GM23338 (cell line): ENCODE measurements around the gene PPP1CC. TPM values are rescaled to one million over a fixed set of nuclear protein-coding genes. Genes with fewer than 3 reads are reported as not detected.

Experiments used
- ATAC-seq: fragments of 200-7000 bp; cut with Tn5 transposase; 3 replicates; pipeline ENCODE4 v1.9.1; 2020
- DNase-seq: peaks from one replicate; pipeline ENCODE4 v3.0.0-alpha.2; 2015; ENCODE audit warnings: low spot score
- H2AFZ ChIP-seq: fragments of 200-600 bp; sonication (generic); 2 replicates; pipeline ENCODE4 v1.8.0; 2016; ENCODE audit warnings: antibody characterized with exemption, mild to moderate bottlenecking, moderate library complexity
- H3F3A ChIP-seq: fragments of 200-600 bp; sonication (generic); replicated peaks from 2 replicates; pipeline ENCODE4 v1.8.0; 2017; ENCODE audit warnings: antibody characterized with exemption, mixed run types, low read depth
- H3K27ac ChIP-seq: fragments of 200-600 bp; sonication (generic); 2 replicates; pipeline ENCODE4 v1.6.1; 2016; ENCODE audit warnings: low read depth
- H3K27me3 ChIP-seq: fragments of 200-600 bp; sonication (generic); 2 replicates; pipeline ENCODE4 v1.8.0; 2016; ENCODE audit warnings: mild to moderate bottlenecking, mixed run types, moderate library complexity; ENCODE audit not compliant: insufficient read depth
- H3K36me3 ChIP-seq: fragments of 200-600 bp; sonication (generic); 2 replicates; pipeline ENCODE4 v1.8.0; 2016; ENCODE audit warnings: mild to moderate bottlenecking; ENCODE audit not compliant: insufficient read depth
- H3K4me1 ChIP-seq: fragments of 200-600 bp; sonication (generic); 2 replicates; pipeline ENCODE4 v1.8.0; 2016; ENCODE audit warnings: mild to moderate bottlenecking, moderate library complexity; ENCODE audit not compliant: insufficient read depth
- H3K4me2 ChIP-seq: fragments of 200-600 bp; sonication (generic); 2 replicates; pipeline ENCODE4 v1.7.1; 2017; ENCODE audit warnings: mixed run types
- H3K4me3 ChIP-seq: fragments of 200-600 bp; sonication (generic); 2 replicates; pipeline ENCODE4 v1.6.1; 2016; ENCODE audit warnings: mixed run types
- H3K79me2 ChIP-seq: fragments of 200-600 bp; sonication (generic); replicated peaks from 2 replicates; pipeline ENCODE4 v1.8.0; 2017; ENCODE audit warnings: mild to moderate bottlenecking; ENCODE audit not compliant: insufficient read depth
- H3K9me2 ChIP-seq: fragments of 200-600 bp; sonication (generic); 2 replicates; pipeline ENCODE4 v1.8.0; 2017; ENCODE audit not compliant: insufficient read depth
- H4K20me1 ChIP-seq: fragments of 200-600 bp; sonication (generic); replicated peaks from 2 replicates; pipeline ENCODE4 v1.8.0; 2017; ENCODE audit warnings: mild to moderate bottlenecking; ENCODE audit not compliant: insufficient read depth
- H3K27ac Mint-ChIP-seq: 2 replicates; pipeline ENCODE4 v1.8.0; 2020; ENCODE audit warnings: inconsistent platforms, mild to moderate bottlenecking, moderate library complexity, mixed read lengths
- H3K27me3 Mint-ChIP-seq: 3 replicates; pipeline ENCODE4 v1.8.0; 2022; ENCODE audit warnings: low read depth, mild to moderate bottlenecking, moderate library complexity, mixed read lengths, inconsistent platforms; ENCODE audit not compliant: insufficient read depth, poor library complexity
- H3K36me3 Mint-ChIP-seq: 3 replicates; pipeline ENCODE4 v1.8.0; 2021; ENCODE audit warnings: low read depth, mild to moderate bottlenecking, inconsistent platforms, moderate library complexity, mixed read lengths
- H3K4me1 Mint-ChIP-seq: 3 replicates; pipeline ENCODE4 v1.8.0; 2020; ENCODE audit warnings: mild to moderate bottlenecking, inconsistent platforms, mixed read lengths
- H3K4me3 Mint-ChIP-seq: 3 replicates; pipeline ENCODE4 v1.8.0; 2021; ENCODE audit warnings: moderate library complexity, mild to moderate bottlenecking, inconsistent platforms, mixed read lengths
- H3K9me3 Mint-ChIP-seq: 3 replicates; pipeline ENCODE4 v1.8.0; 2020; ENCODE audit warnings: moderate library complexity, mild to moderate bottlenecking, inconsistent platforms, mixed read lengths
- EZH2phosphoT487 ChIP-seq: fragments of 200-600 bp; sonication (generic); IDR thresholded peaks from one replicate; pipeline ENCODE4 v1.8.1; 2018; ENCODE audit warnings: antibody characterized with exemption; ENCODE audit not compliant: unreplicated experiment
- JUNB ChIP-seq: IDR thresholded peaks from one replicate; pipeline ENCODE4 v1.6.1; 2016; ENCODE audit warnings: antibody characterized with exemption; ENCODE audit not compliant: unreplicated experiment
- POLR2AphosphoS5 ChIP-seq: IDR thresholded peaks from 2 replicates; pipeline ENCODE4 v1.6.1; 2016; ENCODE audit warnings: antibody characterized with exemption, low read depth
- ZNF331 ChIP-seq: fragments of 250-450 bp; sonication (Bioruptor Pico); IDR thresholded peaks from 2 replicates; pipeline ENCODE4 v1.5.0; 2020; ENCODE audit warnings: low read depth, mild to moderate bottlenecking, moderate library complexity
- polyA plus RNA-seq: library from polyadenylated mRNA; unstranded; fragments of >200 nt; fragmentation: Nextera tagmentation; extraction: Ambion mirVana; gene quantifications from 2 replicates; pipeline ENCODE4 v1.2.1, GENCODE V29; 2016
- total RNA-seq: library from RNA; depleted of rRNA; stranded (reverse); fragments of >200 nt; shearing (Covaris generic); gene quantifications from 2 replicates; pipeline ENCODE4 v1.2.3, GENCODE V29; 2014
- TF ChIP-seq, protein P1 (sequence below): fragments of 250-450 bp; sonication (Bioruptor Pico); IDR thresholded peaks from 2 replicates; pipeline ENCODE4 v1.5.0; 2020; ENCODE audit warnings: mild to moderate bottlenecking, moderate library complexity

PPP1CC gene
- total and polyA plus RNA-seq, 2 experiments from 2014 or later = 276 to 501 TPM

- TF ChIP-seq, protein P1, sequence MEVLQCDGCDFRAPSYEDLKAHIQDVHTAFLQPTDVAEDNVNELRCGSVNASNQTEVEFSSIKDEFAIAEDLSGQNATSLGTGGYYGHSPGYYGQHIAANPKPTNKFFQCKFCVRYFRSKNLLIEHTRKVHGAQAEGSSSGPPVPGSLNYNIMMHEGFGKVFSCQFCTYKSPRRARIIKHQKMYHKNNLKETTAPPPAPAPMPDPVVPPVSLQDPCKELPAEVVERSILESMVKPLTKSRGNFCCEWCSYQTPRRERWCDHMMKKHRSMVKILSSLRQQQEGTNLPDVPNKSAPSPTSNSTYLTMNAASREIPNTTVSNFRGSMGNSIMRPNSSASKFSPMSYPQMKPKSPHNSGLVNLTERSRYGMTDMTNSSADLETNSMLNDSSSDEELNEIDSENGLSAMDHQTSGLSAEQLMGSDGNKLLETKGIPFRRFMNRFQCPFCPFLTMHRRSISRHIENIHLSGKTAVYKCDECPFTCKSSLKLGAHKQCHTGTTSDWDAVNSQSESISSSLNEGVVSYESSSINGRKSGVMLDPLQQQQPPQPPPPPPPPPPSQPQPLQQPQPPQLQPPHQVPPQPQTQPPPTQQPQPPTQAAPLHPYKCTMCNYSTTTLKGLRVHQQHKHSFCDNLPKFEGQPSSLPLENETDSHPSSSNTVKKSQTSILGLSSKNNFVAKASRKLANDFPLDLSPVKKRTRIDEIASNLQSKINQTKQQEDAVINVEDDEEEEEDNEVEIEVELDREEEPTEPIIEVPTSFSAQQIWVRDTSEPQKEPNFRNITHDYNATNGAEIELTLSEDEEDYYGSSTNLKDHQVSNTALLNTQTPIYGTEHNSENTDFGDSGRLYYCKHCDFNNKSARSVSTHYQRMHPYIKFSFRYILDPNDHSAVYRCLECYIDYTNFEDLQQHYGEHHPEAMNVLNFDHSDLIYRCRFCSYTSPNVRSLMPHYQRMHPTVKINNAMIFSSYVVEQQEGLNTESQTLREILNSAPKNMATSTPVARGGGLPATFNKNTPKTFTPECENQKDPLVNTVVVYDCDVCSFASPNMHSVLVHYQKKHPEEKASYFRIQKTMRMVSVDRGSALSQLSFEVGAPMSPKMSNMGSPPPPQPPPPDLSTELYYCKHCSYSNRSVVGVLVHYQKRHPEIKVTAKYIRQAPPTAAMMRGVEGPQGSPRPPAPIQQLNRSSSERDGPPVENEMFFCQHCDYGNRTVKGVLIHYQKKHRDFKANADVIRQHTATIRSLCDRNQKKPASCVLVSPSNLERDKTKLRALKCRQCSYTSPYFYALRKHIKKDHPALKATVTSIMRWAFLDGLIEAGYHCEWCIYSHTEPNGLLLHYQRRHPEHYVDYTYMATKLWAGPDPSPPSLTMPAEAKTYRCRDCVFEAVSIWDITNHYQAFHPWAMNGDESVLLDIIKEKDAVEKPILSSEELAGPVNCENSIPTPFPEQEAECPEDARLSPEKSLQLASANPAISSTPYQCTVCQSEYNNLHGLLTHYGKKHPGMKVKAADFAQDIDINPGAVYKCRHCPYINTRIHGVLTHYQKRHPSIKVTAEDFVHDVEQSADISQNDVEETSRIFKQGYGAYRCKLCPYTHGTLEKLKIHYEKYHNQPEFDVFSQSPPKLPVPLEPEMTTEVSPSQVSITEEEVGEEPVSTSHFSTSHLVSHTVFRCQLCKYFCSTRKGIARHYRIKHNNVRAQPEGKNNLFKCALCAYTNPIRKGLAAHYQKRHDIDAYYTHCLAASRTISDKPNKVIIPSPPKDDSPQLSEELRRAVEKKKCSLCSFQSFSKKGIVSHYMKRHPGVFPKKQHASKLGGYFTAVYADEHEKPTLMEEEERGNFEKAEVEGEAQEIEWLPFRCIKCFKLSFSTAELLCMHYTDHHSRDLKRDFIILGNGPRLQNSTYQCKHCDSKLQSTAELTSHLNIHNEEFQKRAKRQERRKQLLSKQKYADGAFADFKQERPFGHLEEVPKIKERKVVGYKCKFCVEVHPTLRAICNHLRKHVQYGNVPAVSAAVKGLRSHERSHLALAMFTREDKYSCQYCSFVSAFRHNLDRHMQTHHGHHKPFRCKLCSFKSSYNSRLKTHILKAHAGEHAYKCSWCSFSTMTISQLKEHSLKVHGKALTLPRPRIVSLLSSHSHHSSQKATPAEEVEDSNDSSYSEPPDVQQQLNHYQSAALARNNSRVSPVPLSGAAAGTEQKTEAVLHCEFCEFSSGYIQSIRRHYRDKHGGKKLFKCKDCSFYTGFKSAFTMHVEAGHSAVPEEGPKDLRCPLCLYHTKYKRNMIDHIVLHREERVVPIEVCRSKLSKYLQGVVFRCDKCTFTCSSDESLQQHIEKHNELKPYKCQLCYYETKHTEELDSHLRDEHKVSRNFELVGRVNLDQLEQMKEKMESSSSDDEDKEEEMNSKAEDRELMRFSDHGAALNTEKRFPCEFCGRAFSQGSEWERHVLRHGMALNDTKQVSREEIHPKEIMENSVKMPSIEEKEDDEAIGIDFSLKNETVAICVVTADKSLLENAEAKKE (CRISPR knock-in tag) = no peak
- TF ChIP-seq EZH2phosphoT487 = no peak
Observed at GRCh38 chr12:110718222-110718908, 24.3 kb downstream of the PPP1CC start (continued).

GRCh38 chr12:110717037-110717436 is 25.7 kb downstream of the PPP1CC start:
- Histone ChIP-seq H3K4me3 (no peak overlapping the region), H2AFZ (no peak overlapping the region), H3K27ac (peak overlapping the region; percentile 16; the same call in 1 of the 2 replicates), H3K36me3 (peaks cover 36% of the 10 kb centered on the region), H3K4me1 (no peaks in the 10 kb centered on the region), H3K9me2 (no peaks in the 10 kb centered on the region), H3K27me3 (no peaks in the 10 kb centered on the region), H4K20me1 (peaks cover 30% of the 10 kb centered on the region), H3K4me2 (no peak overlapping the region), H3K79me2 (peaks cover 3% of the 10 kb centered on the region; the same call in 1 of the 2 replicates), H3F3A (0 out of 2 replicates have a peak, but pooled peaks cover 11% of the 10 kb centered on the region)
- H3K9me3 Mint-ChIP-seq = no peaks in the 10 kb centered on the region
- 0 out of 2 replicates have a peak, but pooled peaks have one; percentile 26 for TF ChIP-seq POLR2AphosphoS5
- TF ChIP-seq JUNB = no peak
- TF ChIP-seq ZNF331 (CRISPR knock-in tag) = no peak
- ATAC-seq (no peak), DNase-seq (no peak)
- H3K27ac Mint-ChIP-seq = no peak overlapping the region
- H3K4me3 Mint-ChIP-seq = no peak overlapping the region
- peaks cover 56% of the 10 kb centered on the region for H3K36me3 Mint-ChIP-seq
- peaks cover 6% of the 10 kb centered on the region for H3K27me3 Mint-ChIP-seq
- no peaks in the 10 kb centered on the region for H3K4me1 Mint-ChIP-seq
